Activated CD8-positive, alpha-beta T cell treated with anti-CD3 and anti-CD28 coated beads for 36 hours (primary cell): Measurements from ENCODE around the gene TNPO1. TPM values are rescaled to one million over a fixed set of nuclear protein-coding genes. Genes with fewer than 3 reads are reported as not detected.

Experiments
- ATAC-seq: fragments of 200-7000 bp; cut with Tn5 transposase; one replicate; pipeline ENCODE4 v1.10.0; 2021; ENCODE audit warnings: mild to moderate bottlenecking, moderate library complexity
- CTCF ChIA-PET: fragments of 350-600 bp; sonication (Branson Sonifier 250); formaldehyde crosslinking; loops from one replicate; lab custom pipeline; 2021; ENCODE audit warnings: antibody characterized with exemption; lab: Charles Lee
- POLR2A ChIA-PET: fragments of 350-600 bp; sonication (Branson Sonifier 250); formaldehyde crosslinking; loops from one replicate; lab custom pipeline; 2021; ENCODE audit warnings: antibody characterized with exemption; lab: Charles Lee
- DNase-seq: peaks from one replicate; pipeline ENCODE4 v3.0.0-alpha.2; 2020
- H3K27ac Mint-ChIP-seq: one replicate; pipeline ENCODE4 v1.8.0; 2021; ENCODE audit warnings: mild to moderate bottlenecking, mixed read lengths
- H3K27me3 Mint-ChIP-seq: one replicate; pipeline ENCODE4 v1.8.0; 2021; ENCODE audit warnings: mixed read lengths
- H3K36me3 Mint-ChIP-seq: one replicate; pipeline ENCODE4 v1.8.0; 2021; ENCODE audit warnings: low read depth, mixed read lengths
- H3K4me1 Mint-ChIP-seq: one replicate; pipeline ENCODE4 v1.8.0; 2021; ENCODE audit warnings: low read depth, mixed read lengths
- H3K4me3 Mint-ChIP-seq: one replicate; pipeline ENCODE4 v1.8.0; 2021; ENCODE audit warnings: mild to moderate bottlenecking, moderate library complexity, mixed read lengths
- H3K9me3 Mint-ChIP-seq: one replicate; pipeline ENCODE4 v1.8.0; 2021; ENCODE audit warnings: mixed read lengths
- CTCF ChIP-seq: fragments of 200-600 bp; IDR thresholded peaks from one replicate; pipeline ENCODE4 v1.8.0; 2022; ENCODE audit warnings: antibody characterized with exemption, mild to moderate bottlenecking
- intact Hi-C: fragments of 100-400 bp; cut with micrococcal nuclease; formaldehyde crosslinking; loops from one replicate; pipeline ENCODE4 v1.10.0; 2022
- total RNA-seq, 2 experiments: library from RNA; stranded (reverse); gene quantifications; one replicate each; pipeline ENCODE4 v1.2.3, GENCODE V29; 2021

TNPO1 gene
- total RNA-seq, 2 experiments from 2014 or later, result 97.8 to 116 TPM

- H3K36me3 Mint-ChIP-seq, result peaks cover 59% of the 10 kb centered on the region
- H3K4me1 Mint-ChIP-seq, result peaks cover 69% of the 10 kb centered on the region
- intact Hi-C loops, result no loop called here
- no peaks in the 10 kb centered on the region for H3K9me3 Mint-ChIP-seq
- no peak overlapping the region for H3K27ac Mint-ChIP-seq
- no peak for ATAC-seq
- DNase-seq, result no peak
- H3K27me3 Mint-ChIP-seq, result no peaks in the 10 kb centered on the region
- no peak for TF ChIP-seq CTCF
- CTCF ChIA-PET, result interaction anchor here (0.6 to 1.3 kb wide), 3 partner anchors 16 to 130 kb away, joined by 3 read pairs; partner anchors contain the start of gene TNPO1
- POLR2A ChIA-PET, result no interaction called here
- H3K4me3 Mint-ChIP-seq, result no peak overlapping the region
Observed at GRCh38 chr5:72854419-72854818, 38.0 kb downstream of the TNPO1 start.

DNA sequence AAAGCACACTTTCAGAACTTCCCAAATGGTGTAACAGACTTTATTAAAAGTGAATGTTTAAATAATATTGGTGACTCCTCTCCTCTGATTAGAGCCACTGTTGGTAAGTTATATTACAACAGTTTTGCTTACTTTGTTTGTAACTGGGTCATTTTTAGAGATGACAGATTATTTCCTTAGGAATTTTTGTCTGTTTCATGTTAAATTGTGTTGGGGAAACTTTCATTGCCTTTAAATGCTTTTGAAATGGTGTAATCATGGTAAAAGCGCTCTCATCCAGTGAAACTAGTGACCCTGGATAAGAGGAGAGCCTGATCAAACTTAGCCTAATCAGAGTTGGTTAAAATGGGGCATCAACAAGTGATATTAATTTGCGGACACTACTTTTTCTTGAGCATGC lies 39.4 kb downstream of the TNPO1 start:
- H3K4me1 Mint-ChIP-seq, result peaks cover 67% of the 10 kb centered on the region
- no peak for ATAC-seq
- H3K9me3 Mint-ChIP-seq, result no peaks in the 10 kb centered on the region
- H3K27me3 Mint-ChIP-seq, result no peaks in the 10 kb centered on the region
- no peak for TF ChIP-seq CTCF
- POLR2A ChIA-PET, result no interaction called here
- CTCF ChIA-PET, result no interaction called here
- intact Hi-C loops, result no loop called here
- no peak overlapping the region for H3K27ac Mint-ChIP-seq
- peaks cover 54% of the 10 kb centered on the region for H3K36me3 Mint-ChIP-seq
- DNase-seq, result no peak
- H3K4me3 Mint-ChIP-seq, result no peak overlapping the region

DNA sequence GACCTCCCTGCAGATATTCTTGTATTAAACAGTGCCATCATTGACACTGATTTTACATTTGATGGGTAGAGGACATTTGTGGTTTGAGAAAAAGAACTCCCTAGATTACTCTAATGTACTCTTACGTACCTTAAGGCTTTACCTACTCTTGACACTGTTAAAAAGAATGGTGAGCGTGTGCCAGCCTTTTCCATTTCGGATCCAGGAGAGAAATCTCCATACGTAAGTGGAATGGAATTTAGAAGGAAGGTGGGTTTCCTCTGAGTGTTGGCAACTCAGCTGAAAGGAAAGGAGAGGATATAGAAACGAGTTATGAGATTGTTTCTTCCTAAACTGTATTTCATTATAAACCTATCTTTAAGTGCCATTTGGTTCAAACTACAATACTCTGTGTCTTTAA lies 40.9 kb downstream of the TNPO1 start:
- no peaks in the 10 kb centered on the region for H3K27me3 Mint-ChIP-seq
- no peak for TF ChIP-seq CTCF
- CTCF ChIA-PET, result interaction anchor here (1.8 kb wide), 1 partner anchor 8 kb away, joined by 6 read pairs; no protein-coding TSS in a partner anchor
- peaks cover 59% of the 10 kb centered on the region for H3K36me3 Mint-ChIP-seq
- DNase-seq, result no peak
- no peak overlapping the region for H3K27ac Mint-ChIP-seq
- H3K4me3 Mint-ChIP-seq, result no peak overlapping the region
- intact Hi-C loops, result no loop called here
- POLR2A ChIA-PET, result interaction anchor here (1.0 to 3.3 kb wide), 3 partner anchors 8 to 50 kb away, joined by 3 to 11 read pairs (median 3); no protein-coding TSS in a partner anchor
- H3K4me1 Mint-ChIP-seq, result peaks cover 59% of the 10 kb centered on the region
- no peaks in the 10 kb centered on the region for H3K9me3 Mint-ChIP-seq
- ATAC-seq, result no peak

GRCh38 chr5:72859127-72859526 lies 42.7 kb downstream of the TNPO1 start:
- H3K27me3 Mint-ChIP-seq, result no peaks in the 10 kb centered on the region
- DNase-seq (peak; percentile 14), ATAC-seq (no peak)
- H3K36me3 Mint-ChIP-seq, result peaks cover 51% of the 10 kb centered on the region
- intact Hi-C loops, result no loop called here
- TF ChIP-seq CTCF, result no peak
- POLR2A ChIA-PET, result interaction anchor here (3.3 kb wide), 1 partner anchor 10 kb away, joined by 11 read pairs; no protein-coding TSS in a partner anchor
- no peak overlapping the region for H3K27ac Mint-ChIP-seq
- H3K9me3 Mint-ChIP-seq, result no peaks in the 10 kb centered on the region
- H3K4me1 Mint-ChIP-seq, result peaks cover 46% of the 10 kb centered on the region
- H3K4me3 Mint-ChIP-seq, result no peak overlapping the region
- CTCF ChIA-PET, result interaction anchor here (0.5 to 1.8 kb wide), 2 partner anchors 10 to 32 kb away, joined by 3 to 6 read pairs; no protein-coding TSS in a partner anchor

DNA sequence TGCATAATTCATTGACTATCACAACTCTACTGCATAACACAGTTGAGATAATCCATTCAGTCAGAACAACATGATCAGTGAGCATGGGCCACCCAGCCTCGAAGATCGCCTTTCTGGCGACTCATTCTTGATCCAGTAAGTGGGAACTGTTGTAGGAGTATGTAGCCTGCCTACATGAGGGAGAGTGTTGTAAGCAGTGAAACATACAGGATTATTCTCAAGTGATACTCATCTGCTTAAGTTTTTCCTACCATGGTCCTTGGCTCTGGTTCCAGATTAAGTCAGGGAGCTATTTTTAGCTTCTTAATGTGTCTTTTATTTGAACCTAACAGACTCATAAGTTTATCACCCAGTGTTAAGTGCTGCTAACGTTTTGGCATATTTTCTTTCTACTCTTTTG lies 44.0 kb downstream of the TNPO1 start:
- no peaks in the 10 kb centered on the region for H3K9me3 Mint-ChIP-seq
- H3K4me3 Mint-ChIP-seq, result no peak overlapping the region
- intact Hi-C loops, result no loop called here
- no peak overlapping the region for H3K27ac Mint-ChIP-seq
- no peaks in the 10 kb centered on the region for H3K27me3 Mint-ChIP-seq
- no peak for ATAC-seq
- TF ChIP-seq CTCF, result no peak
- DNase-seq, result no peak
- POLR2A ChIA-PET, result interaction anchor here (2.8 to 3.3 kb wide), 2 partner anchors 11 to 44 kb away, joined by 10 to 11 read pairs; partner anchors contain the start of gene TNPO1
- peaks cover 37% of the 10 kb centered on the region for H3K4me1 Mint-ChIP-seq
- CTCF ChIA-PET, result interaction anchor here (0.8 kb wide), 1 partner anchor 11 kb away, joined by 3 read pairs; no protein-coding TSS in a partner anchor
- H3K36me3 Mint-ChIP-seq, result peaks cover 45% of the 10 kb centered on the region
